ENCODE measurements around the gene RDH12.

GRCh38 chr14:67773844-67774377, 72.2 kb downstream of the RDH12 start:
- TF ChIP-seq POLR2A (IDR thresholded peaks at IDR 0.05; ENCODE audit: low read depth, low read length) (no peak), SPI1 (IDR thresholded peaks at IDR 0.05; ENCODE audit: low read depth, low read length) (no peak)

Data from GM12891 (cell line).